HG03565 (cell line): ENCODE data around the gene SPECC1.
"Not testable (repeated sequence)": the region's sequence is repeated elsewhere in the genome, so short reads cannot be mapped to it uniquely, and the experiment has no call there.

ENCODE experiments used
- ATAC-seq: cut with Tn5 transposase; IDR thresholded peaks from one replicate; pipeline ENCODE4 v1.9.1; 2021; ENCODE audit warnings: mild to moderate bottlenecking, moderate library complexity; ENCODE audit not compliant: unreplicated experiment

Gene SPECC1

DNA sequence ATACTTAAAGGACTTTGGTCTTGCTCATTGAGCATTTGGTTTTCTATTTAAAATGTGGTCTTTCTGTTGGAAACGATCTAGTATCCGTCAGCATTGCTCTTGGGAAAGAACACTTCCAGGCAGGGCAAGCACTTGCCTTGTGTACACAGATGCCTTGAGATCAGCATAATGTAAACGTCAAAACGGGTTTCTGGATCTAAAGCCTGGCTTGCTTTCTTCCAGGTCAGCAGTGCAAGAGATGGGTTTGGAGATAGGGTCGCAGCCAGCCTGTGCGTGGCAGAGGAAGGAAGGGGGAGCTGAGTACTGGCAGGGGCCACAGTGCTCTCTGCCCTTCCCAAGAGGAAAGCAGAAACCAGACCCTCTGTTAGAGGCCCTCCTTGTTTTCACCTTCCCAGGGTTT lies 282.7 kb downstream of the SPECC1 start:
- no peak for ATAC-seq

GRCh38 chr17:20293501-20293900 lies 284.3 kb downstream of the SPECC1 start:
- ATAC-seq: no peak

DNA sequence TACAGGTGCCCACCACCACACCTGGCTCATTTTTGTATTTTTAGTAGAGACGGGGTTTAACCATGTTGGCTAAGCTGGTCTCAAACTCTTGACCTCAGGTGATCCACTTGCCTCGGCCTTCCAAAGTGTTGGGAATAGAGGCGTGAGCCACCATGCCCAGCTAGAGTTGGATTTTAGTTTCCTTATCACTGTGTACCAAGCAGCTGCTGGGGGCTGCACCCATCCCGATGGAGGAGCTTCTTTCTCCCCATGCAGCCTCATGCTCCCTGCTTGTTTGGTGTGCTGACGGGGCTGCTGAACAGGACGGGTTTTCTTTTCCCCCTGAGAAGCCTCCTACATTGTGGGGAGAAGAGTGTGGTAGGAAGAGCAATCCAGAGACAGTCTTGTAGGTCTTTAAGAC lies 285.0 kb downstream of the SPECC1 start:
- no peak for ATAC-seq

GRCh38 chr17:20299013-20299412 lies 289.9 kb downstream of the SPECC1 start:
- ATAC-seq: no peak

DNA sequence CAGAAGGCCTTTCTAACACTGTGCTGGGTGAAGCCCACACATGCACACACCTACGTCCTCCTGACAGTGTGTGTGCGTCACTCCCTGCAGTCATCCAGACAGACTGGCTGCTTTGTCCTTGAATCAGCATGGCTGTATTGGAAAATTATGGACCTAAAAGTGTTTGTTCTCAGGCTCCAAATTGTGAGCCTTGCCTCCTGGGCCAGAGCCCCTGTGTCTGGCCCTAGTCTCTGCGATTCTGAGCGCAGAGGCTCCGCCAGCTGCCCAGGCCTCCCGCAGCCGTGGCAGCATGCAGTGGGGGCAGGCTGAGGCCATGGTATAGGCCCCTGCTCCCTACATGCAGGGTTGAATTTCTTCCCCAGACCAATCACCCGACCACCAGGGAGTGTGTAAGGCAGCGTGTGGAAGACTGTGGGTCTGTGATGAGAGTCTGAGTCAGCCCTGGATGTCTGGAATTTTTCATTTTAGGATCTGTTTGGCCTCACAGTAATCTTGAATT lies 291.3 kb downstream of the SPECC1 start:
- ATAC-seq: no peak

DNA sequence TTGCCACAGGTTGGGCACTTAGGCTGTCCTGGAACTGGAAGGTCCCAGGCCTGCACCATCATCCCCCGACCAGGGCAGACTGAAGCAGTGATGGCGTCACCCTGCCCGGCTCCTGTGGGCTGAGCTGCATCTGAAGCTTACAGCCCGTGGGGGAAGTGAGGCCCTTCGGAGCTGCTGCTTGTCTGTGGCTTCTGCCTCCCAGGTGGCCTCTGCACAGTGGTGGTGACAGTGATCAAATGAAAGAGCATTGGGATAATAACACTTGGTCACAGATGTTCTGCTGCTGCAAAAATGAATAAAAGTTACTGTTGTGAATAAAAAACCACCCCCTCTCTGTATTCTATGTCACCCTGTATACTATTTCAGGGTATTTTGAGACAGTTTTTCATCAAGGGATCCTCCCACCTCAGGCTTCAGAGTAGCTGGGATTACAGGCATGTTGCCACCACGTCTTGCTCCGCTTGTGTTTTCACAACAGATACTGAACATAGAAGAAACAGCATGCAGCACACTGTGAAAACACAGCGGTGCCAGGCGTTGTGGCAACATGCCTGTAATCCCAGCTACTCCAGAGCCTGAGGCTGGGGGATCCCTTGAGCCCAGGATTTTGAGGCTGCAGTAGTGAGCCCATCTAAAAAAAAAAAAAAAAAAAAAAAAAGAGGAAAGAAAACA lies 293.2 kb downstream of the SPECC1 start:
- ATAC-seq: no peak

GRCh38 chr17:20304961-20305360 lies 295.8 kb downstream of the SPECC1 start:
- ATAC-seq: no peak

DNA sequence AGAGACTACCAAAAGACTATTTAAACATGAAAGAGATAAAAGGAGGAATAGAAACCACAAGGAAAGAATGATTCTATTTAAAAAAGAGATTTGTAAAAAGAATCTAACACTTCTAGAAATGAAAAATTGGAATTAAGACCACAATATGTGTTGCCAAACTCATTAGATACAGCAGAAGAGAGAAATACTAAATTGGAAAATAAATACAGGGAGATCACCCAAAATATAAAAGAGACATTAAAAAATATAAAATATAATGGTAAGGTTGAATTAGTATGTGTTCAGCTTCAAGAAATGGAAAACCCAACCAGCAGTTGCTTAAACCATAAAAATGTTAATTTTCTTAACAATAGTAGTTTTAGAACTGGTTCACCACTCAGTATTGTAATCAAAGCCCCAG lies 297.8 kb downstream of the SPECC1 start:
- no peak for ATAC-seq

GRCh38 chr17:20307326-20307910 lies 298.3 kb downstream of the SPECC1 start:
- ATAC-seq: no peak

DNA sequence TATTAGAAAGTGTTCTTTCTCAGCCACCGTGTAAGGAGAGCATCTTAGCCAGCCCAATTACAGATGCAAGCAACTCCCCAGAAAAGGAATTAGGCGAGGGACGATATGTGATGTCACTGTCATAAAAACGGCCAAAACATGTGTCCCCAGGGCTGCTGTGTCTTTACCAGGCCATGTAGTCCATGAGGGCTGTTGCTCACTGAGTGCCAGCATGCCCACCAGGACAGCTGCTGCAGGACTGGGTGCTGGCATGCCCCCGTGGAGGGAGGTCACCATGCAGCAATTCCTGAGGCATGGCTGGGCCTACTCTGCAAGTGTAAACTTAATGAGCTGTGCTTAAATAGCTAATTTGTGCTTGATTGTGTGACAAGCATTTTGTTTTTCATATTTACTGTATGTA lies 301.3 kb downstream of the SPECC1 start:
- ATAC-seq: no peak

- no peak for ATAC-seq
These were observed 304.1 kb downstream of the SPECC1 start for GRCh38 chr17:20313306-20313705.

- ATAC-seq: no peak
These were observed 304.7 kb downstream of the SPECC1 start for GRCh38 chr17:20313891-20314290.

GRCh38 chr17:20314834-20315233 lies 305.7 kb downstream of the SPECC1 start:
- no peak for ATAC-seq

DNA sequence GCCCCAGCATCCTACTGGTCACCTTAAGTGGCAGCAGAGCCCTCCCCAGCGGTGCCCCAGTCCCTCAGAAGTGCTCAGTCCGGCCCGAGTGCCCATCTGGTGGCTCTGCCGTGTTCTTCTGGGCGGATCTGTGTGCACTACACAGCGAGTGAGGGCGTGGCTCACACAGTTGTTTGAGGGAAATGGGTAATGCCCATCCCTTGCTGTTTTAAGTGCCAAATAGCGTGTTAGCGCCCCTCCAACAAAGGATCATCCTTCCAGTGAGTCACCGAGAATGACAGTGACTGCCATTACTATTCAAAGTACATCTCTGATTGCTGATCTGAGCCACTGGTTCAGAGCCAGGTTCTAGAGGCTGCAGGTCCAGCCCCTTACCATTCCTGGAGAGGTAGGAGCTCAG lies 306.2 kb downstream of the SPECC1 start:
- no peak for ATAC-seq

GRCh38 chr17:20315821-20316220 lies 306.7 kb downstream of the SPECC1 start:
- no peak for ATAC-seq

DNA sequence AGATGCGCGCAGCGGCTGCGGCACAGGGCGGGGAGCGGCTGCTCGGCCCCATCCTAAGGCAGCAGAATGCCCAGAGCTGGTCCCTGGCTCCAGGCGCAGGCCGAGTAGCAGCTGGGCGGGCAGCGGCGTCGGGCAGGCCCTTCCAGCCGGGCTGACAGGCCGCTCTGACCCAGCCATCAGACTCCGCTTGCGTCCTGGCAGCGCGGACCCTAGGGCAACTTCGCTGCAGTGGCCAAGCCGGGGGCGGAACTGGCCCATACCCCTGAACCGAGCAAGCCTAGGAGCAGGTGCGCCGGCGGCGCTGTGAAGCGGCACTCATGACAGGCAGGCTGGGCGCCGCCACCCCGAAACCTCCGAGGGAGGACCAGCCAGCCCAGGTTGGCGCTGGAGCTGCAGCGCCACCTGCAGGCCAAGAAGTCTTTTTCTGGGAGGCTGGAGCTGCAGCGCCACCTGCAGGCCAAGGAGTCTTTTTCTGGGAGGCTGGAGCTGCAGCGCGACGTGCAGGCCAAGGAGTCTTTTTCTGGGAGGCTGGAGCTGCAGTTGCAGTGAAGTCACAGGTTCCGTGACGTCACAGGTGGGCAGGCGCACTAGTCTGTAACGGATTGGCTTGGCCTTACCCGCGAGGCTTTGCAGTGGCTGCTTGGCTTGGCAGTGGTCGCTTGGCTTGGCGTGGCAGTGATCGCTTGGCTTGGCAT lies 311.5 kb downstream of the SPECC1 start:
- ATAC-seq: peak; percentile 64

- ATAC-seq: not testable (repeated sequence)
These were observed 312.2 kb downstream of the SPECC1 start for GRCh38 chr17:20321357-20321756.

GRCh38 chr17:20327739-20328138 lies 318.6 kb downstream of the SPECC1 start:
- ATAC-seq: not testable (repeated sequence)

- ATAC-seq: not testable (repeated sequence)
These were observed 342.2 kb downstream of the SPECC1 start for GRCh38 chr17:20351405-20351804.

DNA sequence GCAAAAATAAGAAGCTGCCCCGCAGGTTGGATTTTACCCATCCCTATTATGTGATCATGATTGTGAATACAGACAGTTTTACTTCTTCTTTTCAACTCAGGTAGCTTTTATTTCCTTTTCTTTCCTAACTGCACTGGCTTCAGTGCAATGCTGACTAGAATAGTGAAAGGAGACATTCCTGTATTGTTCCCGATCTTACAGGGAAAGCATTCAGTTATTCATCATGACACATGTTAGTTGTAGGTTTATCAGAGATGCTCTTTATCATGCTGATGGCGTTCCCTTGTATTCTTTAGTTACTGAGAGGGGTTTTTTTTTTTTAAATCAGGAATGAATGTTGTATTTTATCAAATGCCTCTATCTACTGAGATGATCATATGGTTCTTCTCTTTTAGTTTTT lies 343.4 kb downstream of the SPECC1 start:
- ATAC-seq: not testable (repeated sequence)

GRCh38 chr17:20363846-20364245 lies 354.7 kb downstream of the SPECC1 start:
- not testable (repeated sequence) for ATAC-seq
